ENCODE results near the gene RIC3. TPM values are rescaled to one million over a fixed set of nuclear protein-coding genes. Genes with fewer than 3 reads are reported as not detected.

Gene RIC3
- total RNA-seq, 1 experiment from 2014 or later, result 23.7 TPM

DNA sequence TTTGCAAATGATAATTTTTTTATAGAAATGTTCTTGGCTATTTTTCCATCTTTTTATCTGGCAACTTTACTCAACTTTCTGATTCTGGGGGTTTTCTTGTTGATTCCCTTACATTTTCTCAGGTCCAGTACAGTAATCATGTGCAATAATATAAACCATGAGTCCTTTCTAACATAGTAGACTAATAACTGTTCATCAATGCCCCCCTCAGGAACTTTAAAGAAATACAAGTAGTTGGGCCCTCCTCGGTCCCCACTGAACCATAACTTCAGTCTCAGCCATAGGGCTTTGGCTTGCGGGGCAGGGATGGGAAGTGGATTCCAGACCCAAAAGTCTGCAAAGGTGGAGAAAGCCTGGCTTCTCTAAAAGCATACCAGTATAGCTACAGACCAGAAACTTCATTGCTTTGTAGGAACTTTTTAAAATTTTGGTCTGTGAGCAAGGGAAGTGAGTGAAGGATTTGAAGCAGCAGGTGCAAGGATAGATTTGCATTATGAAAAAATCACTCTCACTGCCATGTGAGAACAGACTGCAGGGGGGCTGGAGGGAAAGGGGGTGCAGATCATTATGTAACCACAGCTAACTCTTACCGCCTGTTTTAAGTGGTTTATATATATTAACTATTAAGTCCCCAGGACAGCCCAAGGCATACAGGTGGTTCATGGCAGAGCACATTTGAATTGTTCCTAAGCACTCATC is 98.3 kb downstream of the RIC3 start:
- no peaks in the 10 kb centered on the region for H4K20me1 ChIP-seq (ENCODE audit: control insufficient read depth, insufficient read depth, insufficient read length)
- no peak overlapping the region for H2BK12ac ChIP-seq (ENCODE audit: insufficient read length, low read depth, low read length)
- no CpG with 5 or more reads among the region's 3 CpGs for WGBS (ENCODE audit: extremely low coverage, insufficient read length, low lambda C conversion rate)
- DNase-seq, result no peak
- H3K79me2 ChIP-seq (ENCODE audit: insufficient read depth, low read length), result no peaks in the 10 kb centered on the region
- peaks cover 8% of the 10 kb centered on the region for H3K4me1 ChIP-seq (ENCODE audit: insufficient read depth, low read length)
- no peak overlapping the region for H4K5ac ChIP-seq (ENCODE audit: insufficient read length, low read depth, low read length)
- peaks cover 44 to 53% of the 10 kb centered on the region in 2 experiments for H3K4me1 Mint-ChIP-seq
- no peak overlapping the region for H2AFZ ChIP-seq (ENCODE audit: low read length)
- no peak overlapping the region for H2BK120ac ChIP-seq (ENCODE audit: low read depth, low read length, poor library complexity, severe bottlenecking)
- H3K27ac ChIP-seq (ENCODE audit: insufficient read length, low read depth, low read length), result no peak overlapping the region
- no peak overlapping the region for H3K27ac Mint-ChIP-seq
- no peak overlapping the region for H3K14ac ChIP-seq (ENCODE audit: insufficient read depth, low read length)
- H4K8ac ChIP-seq (replicated peaks; ENCODE audit: insufficient read length, low read depth, low read length), result no peak overlapping the region
- no peaks in the 10 kb centered on the region for H3K79me1 ChIP-seq (ENCODE audit: insufficient read depth, low read depth, low read length, poor library complexity, severe bottlenecking)
- H3T11ph ChIP-seq (ENCODE audit: low read length), result no peak overlapping the region
- H3K23me2 ChIP-seq (ENCODE audit: insufficient read length, low read depth, low read length, poor library complexity, severe bottlenecking), result no peaks in the 10 kb centered on the region
- H2BK15ac ChIP-seq (ENCODE audit: low read depth, low read length), result no peak overlapping the region
- H2BK5ac ChIP-seq (ENCODE audit: insufficient read length, low read length), result no peak overlapping the region
- H3K4me2 ChIP-seq (ENCODE audit: insufficient read depth, insufficient read length, low read length), result no peak overlapping the region
- H4K91ac ChIP-seq (ENCODE audit: insufficient read length, low read depth, low read length), result no peak overlapping the region
- no peak overlapping the region for H3K18ac ChIP-seq (ENCODE audit: insufficient read length, low read depth, low read length)
- no peaks in the 10 kb centered on the region for H3K9me3 Mint-ChIP-seq
- H3K27me3 ChIP-seq (ENCODE audit: insufficient read depth, low read length), result no peaks in the 10 kb centered on the region; the same call in 1 of the 2 replicates
- TF ChIP-seq, protein P1, sequence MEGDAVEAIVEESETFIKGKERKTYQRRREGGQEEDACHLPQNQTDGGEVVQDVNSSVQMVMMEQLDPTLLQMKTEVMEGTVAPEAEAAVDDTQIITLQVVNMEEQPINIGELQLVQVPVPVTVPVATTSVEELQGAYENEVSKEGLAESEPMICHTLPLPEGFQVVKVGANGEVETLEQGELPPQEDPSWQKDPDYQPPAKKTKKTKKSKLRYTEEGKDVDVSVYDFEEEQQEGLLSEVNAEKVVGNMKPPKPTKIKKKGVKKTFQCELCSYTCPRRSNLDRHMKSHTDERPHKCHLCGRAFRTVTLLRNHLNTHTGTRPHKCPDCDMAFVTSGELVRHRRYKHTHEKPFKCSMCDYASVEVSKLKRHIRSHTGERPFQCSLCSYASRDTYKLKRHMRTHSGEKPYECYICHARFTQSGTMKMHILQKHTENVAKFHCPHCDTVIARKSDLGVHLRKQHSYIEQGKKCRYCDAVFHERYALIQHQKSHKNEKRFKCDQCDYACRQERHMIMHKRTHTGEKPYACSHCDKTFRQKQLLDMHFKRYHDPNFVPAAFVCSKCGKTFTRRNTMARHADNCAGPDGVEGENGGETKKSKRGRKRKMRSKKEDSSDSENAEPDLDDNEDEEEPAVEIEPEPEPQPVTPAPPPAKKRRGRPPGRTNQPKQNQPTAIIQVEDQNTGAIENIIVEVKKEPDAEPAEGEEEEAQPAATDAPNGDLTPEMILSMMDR (conservative IDR thresholded peaks at IDR 0.05), result peak; percentile 53
- no peak overlapping the region for H2BK20ac ChIP-seq (ENCODE audit: low read depth, low read length, poor library complexity, severe bottlenecking)
- H3K9me3 ChIP-seq (ENCODE audit: control insufficient read depth, low read depth, low read length), result no peaks in the 10 kb centered on the region
- no peak overlapping the region for H3K23ac ChIP-seq (ENCODE audit: insufficient read length, low read depth, low read length)
- H3K56ac ChIP-seq (ENCODE audit: insufficient read length, low read depth, low read length), result no peak overlapping the region
- no peaks in the 10 kb centered on the region for H3K36me3 Mint-ChIP-seq (ENCODE audit: insufficient read depth in 1 of 3, low read depth in 3 of 3)
- H3K4ac ChIP-seq (ENCODE audit: low read depth, low read length), result no peak overlapping the region
- H3K9ac ChIP-seq (ENCODE audit: extremely low read depth, insufficient read length, low read length), result no peak overlapping the region
- H3K27me3 Mint-ChIP-seq (ENCODE audit: low read depth), result peaks cover 55% of the 10 kb centered on the region
- no peak overlapping the region for H3K4me3 Mint-ChIP-seq
- no peak overlapping the region for H2AK5ac ChIP-seq (ENCODE audit: insufficient read length, low read length)

Measured in H9 (cell line).